Measurements from ENCODE around the gene ZFP28. TPM values are rescaled to one million over a fixed set of nuclear protein-coding genes. Genes with fewer than 3 reads are reported as not detected.

ZFP28 gene
- polyA plus RNA-seq, 1 of the 3 experiments (the other 2 are of a cell fraction) = 3.5 TPM

DNA sequence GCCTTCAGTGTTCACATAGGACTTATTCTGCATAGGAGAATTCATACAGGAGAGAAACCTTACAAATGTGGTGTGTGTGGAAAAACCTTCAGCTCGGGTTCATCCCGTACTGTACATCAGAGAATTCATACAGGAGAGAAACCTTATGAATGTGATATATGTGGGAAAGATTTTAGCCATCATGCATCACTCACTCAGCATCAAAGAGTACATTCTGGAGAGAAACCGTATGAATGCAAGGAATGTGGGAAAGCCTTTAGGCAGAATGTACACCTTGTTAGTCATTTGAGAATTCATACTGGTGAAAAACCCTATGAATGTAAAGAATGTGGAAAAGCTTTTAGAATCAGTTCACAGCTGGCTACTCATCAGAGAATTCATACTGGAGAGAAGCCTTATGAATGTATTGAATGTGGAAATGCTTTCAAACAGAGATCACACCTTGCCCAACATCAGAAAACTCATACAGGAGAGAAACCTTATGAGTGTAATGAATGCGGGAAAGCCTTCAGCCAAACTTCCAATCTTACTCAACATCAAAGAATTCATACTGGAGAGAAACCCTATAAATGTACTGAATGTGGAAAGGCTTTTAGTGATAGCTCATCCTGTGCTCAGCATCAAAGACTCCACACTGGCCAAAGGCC, 13.4 kb upstream of the ZFP28 start:
- peaks cover 47% of the 10 kb centered on the region for H3K9me3 ChIP-seq
- 52% methylated on average over 4 of the region's 4 CpGs for WGBS (ENCODE audit: low lambda C conversion rate)

DNA sequence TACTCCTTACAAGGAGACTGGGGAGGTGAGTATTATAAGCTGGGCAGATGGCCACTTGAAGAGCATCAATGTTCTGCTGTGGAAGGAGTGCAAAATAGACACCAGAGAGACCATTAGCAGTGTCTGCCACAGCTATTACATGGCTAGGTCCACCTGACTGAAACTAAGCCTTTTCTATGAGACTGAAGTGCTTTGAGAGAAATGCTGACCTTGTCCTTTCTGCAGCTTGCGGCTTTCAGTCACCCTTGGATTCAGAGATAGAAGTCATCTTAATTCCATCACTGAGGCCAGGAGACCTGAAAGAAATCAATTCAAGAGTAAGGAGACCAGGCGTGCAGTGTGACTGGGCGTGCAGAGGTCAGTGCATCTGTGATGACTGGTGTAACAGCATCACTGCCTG, 1.3 kb upstream of the ZFP28 start:
- no peak overlapping the region for H2AFZ ChIP-seq (ENCODE audit: low read depth)
- ChIA-PET POLR2A (no interaction called here), CTCF (interaction anchor here (1.3 kb wide), 1 partner anchor 24 kb away, joined by 5 read pairs; no protein-coding TSS in a partner anchor)
- no peak overlapping the region for H3K27ac ChIP-seq (ENCODE audit: low read depth in 2 of 2, low read length in 1 of 2)
- no peaks in the 10 kb centered on the region for H3K9me2 ChIP-seq
- H3K27me3 ChIP-seq (ENCODE audit: insufficient read depth) = no peaks in the 10 kb centered on the region
- H3F3A ChIP-seq (replicated peaks; ENCODE audit: insufficient read depth) = peaks cover 4% of the 10 kb centered on the region
- 0 out of 2 replicates have a peak, but pooled peaks cover 8% of the 10 kb centered on the region for H3K79me2 ChIP-seq (ENCODE audit: insufficient read depth)
- no peak for TF ChIP-seq EZH2phosphoT487 (IDR thresholded peaks at IDR 0.05; ENCODE audit: borderline replicate concordance, low read depth)
- no peak for TF ChIP-seq TAF1 (IDR thresholded peaks at IDR 0.05; ENCODE audit: borderline replicate concordance, low read depth, low read length)
- TF ChIP-seq EP300 (IDR thresholded peaks at IDR 0.05; ENCODE audit: borderline replicate concordance in 1 of 2, low read depth in 1 of 2, low read length in 1 of 2) = no peak
- TF ChIP-seq TCF12 (IDR thresholded peaks at IDR 0.05) = no peak
- TF ChIP-seq RCOR1 (IDR thresholded peaks at IDR 0.05; ENCODE audit: low read length) = no peak
- no peak overlapping the region for H3K9ac ChIP-seq
- 71% methylated on average over 3 of the region's 3 CpGs for WGBS (ENCODE audit: low lambda C conversion rate)
- H3K4me1 ChIP-seq (ENCODE audit: control insufficient read depth in 1 of 2, insufficient read depth in 2 of 2, low read depth in 1 of 2, low read length in 1 of 2) = peaks cover 0 to 11% of the 10 kb centered on the region in 2 experiments; a peak in 1 of 4 replicates
- 0 out of 2 replicates have a peak overlapping the region, but pooled peaks have one; percentile 68 for H3K4me2 ChIP-seq
- H3K9me3 ChIP-seq = peaks cover 17% of the 10 kb centered on the region; the same call in 1 of the 2 replicates
- peaks cover 11 to 21% of the 10 kb centered on the region in 2 experiments for H3K36me3 ChIP-seq (replicated peaks in 1 of 2; ENCODE audit: control insufficient read depth in 1 of 2, insufficient read depth in 2 of 2, low read length in 1 of 2)
- DNase-seq = no peak
- H3K4me3 ChIP-seq (ENCODE audit: low read depth in 2 of 2, low read length in 1 of 2) = peak overlapping the region; percentile 81 to 83; a peak in 3 of 4 replicates
- no peaks in the 10 kb centered on the region for H4K20me1 ChIP-seq (ENCODE audit: insufficient read depth)

More for the DNA sequence above, 13.4 kb upstream of the ZFP28 start:
- no peak for TF ChIP-seq TAF1 (IDR thresholded peaks at IDR 0.05; ENCODE audit: borderline replicate concordance, low read depth, low read length)
- no peak for TF ChIP-seq CHD2 (IDR thresholded peaks at IDR 0.05; ENCODE audit: low read length, partially characterized antibody)
- no peak for TF ChIP-seq TEAD4 (IDR thresholded peaks at IDR 0.05; ENCODE audit: borderline replicate concordance, insufficient read depth)
- no peak for TF ChIP-seq RAD21 (IDR thresholded peaks at IDR 0.05; ENCODE audit: low read length)
- TF ChIP-seq RCOR1 (IDR thresholded peaks at IDR 0.05; ENCODE audit: low read length) = no peak
- no peak for TF ChIP-seq TCF12 (IDR thresholded peaks at IDR 0.05)
- Histone ChIP-seq H2AFZ (ENCODE audit: low read depth) (no peak overlapping the region), H3K4me1 (ENCODE audit: control insufficient read depth in 1 of 2, insufficient read depth in 2 of 2, low read depth in 1 of 2, low read length in 1 of 2) (no peaks in the 10 kb centered on the region), H3K27ac (ENCODE audit: low read depth in 2 of 2, low read length in 1 of 2) (no peak overlapping the region), H3F3A (replicated peaks; ENCODE audit: insufficient read depth) (peaks cover 9% of the 10 kb centered on the region), H3K27me3 (ENCODE audit: insufficient read depth) (no peaks in the 10 kb centered on the region), H3K9me2 (no peaks in the 10 kb centered on the region), H3K4me2 (no peak overlapping the region), H4K20me1 (ENCODE audit: insufficient read depth) (no peaks in the 10 kb centered on the region), H3K4me3 (ENCODE audit: low read depth in 2 of 2, low read length in 1 of 2) (no peak overlapping the region; a peak in 1 of 4 replicates), H3K36me3 (replicated peaks in 1 of 2; ENCODE audit: control insufficient read depth in 1 of 2, insufficient read depth in 2 of 2, low read length in 1 of 2) (peaks cover 1 to 27% of the 10 kb centered on the region in 2 experiments), H3K79me2 (ENCODE audit: insufficient read depth) (no peaks in the 10 kb centered on the region), H3K9ac (no peak overlapping the region)
- ChIA-PET POLR2A (no interaction called here), CTCF (interaction anchor here (1.4 kb wide), 1 partner anchor 312 kb away, joined by 3 read pairs; no protein-coding TSS in a partner anchor)
- DNase-seq = no peak

DNA sequence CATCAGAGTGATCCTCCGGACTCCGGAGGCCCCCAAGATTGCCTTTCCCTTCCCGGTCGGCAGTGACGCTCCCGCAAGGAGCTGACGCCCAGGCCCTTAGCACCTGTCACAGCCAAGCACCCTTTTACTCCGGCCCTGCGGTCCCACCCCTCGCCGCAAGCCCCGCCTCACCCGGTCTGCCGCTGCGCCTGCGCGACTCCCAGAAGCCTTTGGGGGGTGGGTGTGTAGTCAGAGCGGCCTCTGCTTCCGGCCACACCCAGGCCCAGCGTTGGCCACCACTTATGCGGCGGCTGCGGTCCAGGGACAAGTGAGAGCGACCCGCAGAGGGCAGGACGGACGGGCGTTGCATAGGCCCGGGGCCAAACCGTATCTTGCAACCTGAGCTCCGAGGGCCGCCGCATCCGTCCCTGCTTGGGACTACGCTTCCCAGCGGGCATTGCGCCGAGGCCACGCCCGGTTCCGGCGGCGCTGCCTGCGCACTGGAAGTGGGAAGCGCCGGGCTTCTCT, 441 bp upstream of the ZFP28 start:
- TF ChIP-seq TAF1 (IDR thresholded peaks at IDR 0.05; ENCODE audit: borderline replicate concordance, low read depth, low read length) (no peak), NRF1 (IDR thresholded peaks at IDR 0.05; ENCODE audit: low read depth, low read length) (peak; percentile 84), FOXM1 (IDR thresholded peaks at IDR 0.05; ENCODE audit: low read depth) (no peak), CHD2 (IDR thresholded peaks at IDR 0.05; ENCODE audit: low read length, partially characterized antibody) (peak; percentile 21), USF2 (IDR thresholded peaks at IDR 0.05; ENCODE audit: borderline replicate concordance, low read depth, low read length) (no peak), FOSL2 (IDR thresholded peaks at IDR 0.05; ENCODE audit: borderline replicate concordance, low read depth) (no peak), MXI1 (IDR thresholded peaks at IDR 0.05; ENCODE audit: low read depth, low read length) (peak; percentile 57; the same call in 1 of the 2 replicates), GATA2 (CRISPR knock-in tag; IDR thresholded peaks at IDR 0.05) (no peak), ELF1 (IDR thresholded peaks at IDR 0.05) (peak; percentile 75), EP300 (IDR thresholded peaks at IDR 0.05; ENCODE audit: borderline replicate concordance in 1 of 2, low read depth in 1 of 2, low read length in 1 of 2) (no peak), RCOR1 (IDR thresholded peaks at IDR 0.05; ENCODE audit: low read length) (no peak), POLR2AphosphoS5 (IDR thresholded peaks at IDR 0.05; ENCODE audit: low read depth, low read length) (peak; percentile 44; the same call in 1 of the 2 replicates), GABPA (IDR thresholded peaks at IDR 0.05; ENCODE audit: low read depth) (peak; percentile 77)
- TF ChIP-seq, protein P1, sequence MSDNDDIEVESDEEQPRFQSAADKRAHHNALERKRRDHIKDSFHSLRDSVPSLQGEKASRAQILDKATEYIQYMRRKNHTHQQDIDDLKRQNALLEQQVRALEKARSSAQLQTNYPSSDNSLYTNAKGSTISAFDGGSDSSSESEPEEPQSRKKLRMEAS (IDR thresholded peaks at IDR 0.05; ENCODE audit: low read depth) = peak; percentile 42; the same call in 1 of the 2 replicates
- H4K20me1 ChIP-seq (ENCODE audit: insufficient read depth) = no peaks in the 10 kb centered on the region
- peak overlapping the region; percentile 41; the same call in 1 of the 2 replicates for H3K9ac ChIP-seq
- WGBS (ENCODE audit: low lambda C conversion rate) = 2% methylated on average over 27 of the region's 46 CpGs
- H3K36me3 ChIP-seq (replicated peaks in 1 of 2; ENCODE audit: control insufficient read depth in 1 of 2, insufficient read depth in 2 of 2, low read length in 1 of 2) = peaks cover 11 to 29% of the 10 kb centered on the region in 2 experiments
- ChIA-PET CTCF (interaction anchor here (1.3 kb wide), 1 partner anchor 25 kb away, joined by 5 read pairs; no protein-coding TSS in a partner anchor), POLR2A (no interaction called here)
- H3K9me2 ChIP-seq = no peaks in the 10 kb centered on the region
- peaks cover 21% of the 10 kb centered on the region; the same call in 1 of the 2 replicates for H3K9me3 ChIP-seq
- H3K27ac ChIP-seq (ENCODE audit: low read depth in 2 of 2, low read length in 1 of 2) = peak overlapping the region; percentile 84 to 98
- DNase-seq = peak; percentile 95
- peaks cover 4% of the 10 kb centered on the region for H3F3A ChIP-seq (replicated peaks; ENCODE audit: insufficient read depth)
- H3K27me3 ChIP-seq (ENCODE audit: insufficient read depth) = no peaks in the 10 kb centered on the region
- peak overlapping the region; percentile 68 for H3K4me2 ChIP-seq
- H3K4me3 ChIP-seq (ENCODE audit: low read depth in 2 of 2, low read length in 1 of 2) = peak overlapping the region; percentile 81 to 83
- H2AFZ ChIP-seq (ENCODE audit: low read depth) = peak overlapping the region; percentile 83
- 0 out of 2 replicates have a peak, but pooled peaks cover 8% of the 10 kb centered on the region for H3K79me2 ChIP-seq (ENCODE audit: insufficient read depth)
- H3K4me1 ChIP-seq (ENCODE audit: control insufficient read depth in 1 of 2, insufficient read depth in 2 of 2, low read depth in 1 of 2, low read length in 1 of 2) = peaks cover 0 to 11% of the 10 kb centered on the region in 2 experiments; a peak in 1 of 4 replicates
